GM18508 (cell line): ENCODE results near the gene DDX60.

Source experiments
- ATAC-seq: cut with Tn5 transposase; IDR thresholded peaks from one replicate; pipeline ENCODE4 v1.9.1; 2021; ENCODE audit warnings: moderate number of reproducible peaks; ENCODE audit not compliant: insufficient read depth, unreplicated experiment

The DDX60 gene

GRCh38 chr4:168208957-168209614 is 109.5 kb downstream of the DDX60 start:
- ATAC-seq: no peak

GRCh38 chr4:168203233-168203911 is 115.2 kb downstream of the DDX60 start:
- no peak for ATAC-seq

- ATAC-seq: no peak
These were observed 117.9 kb downstream of the DDX60 start for GRCh38 chr4:168200685-168201084.

GRCh38 chr4:168199260-168199957 is 119.1 kb downstream of the DDX60 start:
- no peak for ATAC-seq

- ATAC-seq: no peak
These were observed 120.6 kb downstream of the DDX60 start for GRCh38 chr4:168197926-168198325.

- no peak for ATAC-seq
These were observed 129.8 kb downstream of the DDX60 start for GRCh38 chr4:168188754-168189153.

GRCh38 chr4:168183717-168184571 is 134.6 kb downstream of the DDX60 start:
- ATAC-seq: no peak

GRCh38 chr4:168177546-168178149 is 140.9 kb downstream of the DDX60 start:
- no peak for ATAC-seq

- ATAC-seq: no peak
These were observed 144.2 kb downstream of the DDX60 start for GRCh38 chr4:168174308-168174707.

- ATAC-seq: no peak
These were observed 150.8 kb downstream of the DDX60 start for GRCh38 chr4:168167714-168168284.
